ENCODE results near the gene FMNL3. TPM values are rescaled to one million over a fixed set of nuclear protein-coding genes. Genes with fewer than 3 reads are reported as not detected.

The FMNL3 gene
- total and polyA plus RNA-seq, 2 of the 13 experiments (the other 11 are each of a cell fraction or from before 2014, with no cell fraction given) = 0.44 to 1.1 TPM

DNA sequence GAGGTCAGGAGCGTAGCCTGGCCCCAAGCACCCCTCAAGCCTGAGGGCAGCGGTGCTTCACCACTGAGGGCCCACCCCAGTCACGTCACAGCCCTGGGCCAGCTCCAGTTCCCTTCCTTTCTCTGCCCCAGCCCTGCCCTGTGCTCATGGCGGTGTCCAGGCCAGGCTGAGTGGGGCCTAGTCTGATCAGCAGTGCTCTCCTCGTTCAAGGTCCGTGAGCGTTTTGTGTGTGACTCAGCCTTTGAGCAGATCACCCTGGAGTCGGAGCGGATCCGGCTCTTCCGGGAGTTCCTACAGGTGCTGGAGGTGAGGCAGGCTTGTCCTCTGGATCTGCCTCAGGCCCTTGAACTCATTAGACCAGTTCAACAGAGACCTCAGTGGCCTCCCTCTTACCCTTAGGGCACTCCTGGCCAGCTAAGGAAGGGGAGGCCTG is 64.8 kb downstream of the FMNL3 start (continued):
- TF ChIP-seq HNF1A (IDR thresholded peaks at IDR 0.05; ENCODE audit: low read depth) (no peak), HNF1A (CRISPR knock-in tag; IDR thresholded peaks at IDR 0.05; ENCODE audit: borderline replicate concordance) (no peak), ZNF350 (CRISPR knock-in tag; IDR thresholded peaks at IDR 0.05; ENCODE audit: borderline replicate concordance, low read depth) (no peak), SP1 (IDR thresholded peaks at IDR 0.05) (no peak), SP1 (CRISPR knock-in tag; IDR thresholded peaks at IDR 0.05) (no peak), FOXA3 (CRISPR knock-in tag; IDR thresholded peaks at IDR 0.05) (peak; percentile 44; the same call in 1 of the 2 replicates), HOXA7 (CRISPR knock-in tag; IDR thresholded peaks at IDR 0.05) (no peak), KLF16 (CRISPR knock-in tag; IDR thresholded peaks at IDR 0.05) (0 out of 4 replicates have a peak, but pooled peaks of 1 of the 2 experiments have one; percentile 49), RBM22 (optimal IDR thresholded peaks at IDR 0.05; ENCODE audit: low read length) (peak; percentile 21), IKZF5 (CRISPR knock-in tag; IDR thresholded peaks at IDR 0.05) (no peak), ZNF547 (CRISPR knock-in tag; IDR thresholded peaks at IDR 0.05) (peak; percentile 84), E2F2 (CRISPR knock-in tag; IDR thresholded peaks at IDR 0.05; ENCODE audit: borderline replicate concordance) (no peak), ZNF30 (CRISPR knock-in tag; IDR thresholded peaks at IDR 0.05) (no peak), ZNF788 (CRISPR knock-in tag; IDR thresholded peaks at IDR 0.05; ENCODE audit: borderline replicate concordance) (peak; percentile 70; the same call in 1 of the 2 replicates), SPEN (CRISPR knock-in tag; IDR thresholded peaks at IDR 0.05; ENCODE audit: low read depth) (peak; percentile 77; the same call in 1 of the 2 replicates), ZNF879 (CRISPR knock-in tag; IDR thresholded peaks at IDR 0.05) (no peak), ZNF784 (CRISPR knock-in tag; IDR thresholded peaks at IDR 0.05; ENCODE audit: borderline replicate concordance) (0 out of 2 replicates have a peak, but pooled peaks have one; percentile 56), WIZ (CRISPR knock-in tag; IDR thresholded peaks at IDR 0.05) (0 out of 2 replicates have a peak, but pooled peaks have one; percentile 24), ZNF883 (CRISPR knock-in tag; IDR thresholded peaks at IDR 0.05; ENCODE audit: not compliant biosample characterization) (peak; percentile 91)
- TF ChIP-seq, protein P1, sequence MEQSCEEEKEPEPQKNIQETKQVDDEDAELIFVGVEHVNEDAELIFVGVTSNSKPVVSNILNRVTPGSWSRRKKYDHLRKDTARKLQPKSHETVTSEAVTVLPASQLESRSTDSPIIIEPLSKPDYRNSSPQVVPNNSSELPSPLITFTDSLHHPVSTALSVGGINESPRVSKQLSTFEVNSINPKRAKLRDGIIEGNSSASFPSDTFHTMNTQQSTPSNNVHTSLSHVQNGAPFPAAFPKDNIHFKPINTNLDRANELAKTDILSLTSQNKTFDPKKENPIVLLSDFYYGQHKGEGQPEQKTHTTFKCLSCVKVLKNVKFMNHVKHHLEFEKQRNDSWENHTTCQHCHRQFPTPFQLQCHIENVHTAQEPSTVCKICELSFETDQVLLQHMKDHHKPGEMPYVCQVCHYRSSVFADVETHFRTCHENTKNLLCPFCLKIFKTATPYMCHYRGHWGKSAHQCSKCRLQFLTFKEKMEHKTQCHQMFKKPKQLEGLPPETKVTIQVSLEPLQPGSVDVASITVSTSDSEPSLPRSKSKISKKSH (CRISPR knock-in tag; IDR thresholded peaks at IDR 0.05; ENCODE audit: borderline replicate concordance) = no peak; the same call in 1 of the 2 replicates
